Neural cell (in vitro differentiated cells): Measurements from ENCODE around the gene SLC16A8.

Source experiments
- EZH2 ChIP-seq: fragments of 200-600, 300-800 bp; shearing (Covaris generic), sonication (generic); IDR thresholded peaks from 2 replicates; pipeline ENCODE4 v1.6.1; 2014; ENCODE audit warnings: antibody characterized with exemption, low read length, borderline replicate concordance, mild to moderate bottlenecking; ENCODE audit not compliant: insufficient read depth, poor library complexity, severe bottlenecking
- MXI1 ChIP-seq: fragments of 450-650 bp; conservative IDR thresholded peaks from 2 replicates; pipeline ENCODE4 v1.6.1; 2014; ENCODE audit warnings: antibody characterized with exemption, mild to moderate bottlenecking; ENCODE audit not compliant: poor library complexity, severe bottlenecking
- POLR2AphosphoS5 ChIP-seq: IDR thresholded peaks from 2 replicates; pipeline ENCODE4 v1.6.1; 2012
- RAD21 ChIP-seq: fragments of 450-650 bp; conservative IDR thresholded peaks from 2 replicates; pipeline ENCODE4 v1.6.1; 2014; ENCODE audit warnings: antibody characterized with exemption, mild to moderate bottlenecking, moderate library complexity
- TAF1 ChIP-seq: IDR thresholded peaks from 2 replicates; pipeline ENCODE4 v1.6.1; 2012; ENCODE audit warnings: low read depth
- TF ChIP-seq, protein P1 (sequence below): fragments of 450-650 bp; IDR thresholded peaks from 2 replicates; pipeline ENCODE4 v1.5.1; 2014; ENCODE audit warnings: antibody characterized with exemption, mild to moderate bottlenecking, moderate library complexity; ENCODE audit not compliant: poor library complexity, severe bottlenecking
- TF ChIP-seq, protein P2 (sequence below): IDR thresholded peaks from 2 replicates; pipeline ENCODE4 v1.6.1; 2012; ENCODE audit warnings: borderline replicate concordance

DNA sequence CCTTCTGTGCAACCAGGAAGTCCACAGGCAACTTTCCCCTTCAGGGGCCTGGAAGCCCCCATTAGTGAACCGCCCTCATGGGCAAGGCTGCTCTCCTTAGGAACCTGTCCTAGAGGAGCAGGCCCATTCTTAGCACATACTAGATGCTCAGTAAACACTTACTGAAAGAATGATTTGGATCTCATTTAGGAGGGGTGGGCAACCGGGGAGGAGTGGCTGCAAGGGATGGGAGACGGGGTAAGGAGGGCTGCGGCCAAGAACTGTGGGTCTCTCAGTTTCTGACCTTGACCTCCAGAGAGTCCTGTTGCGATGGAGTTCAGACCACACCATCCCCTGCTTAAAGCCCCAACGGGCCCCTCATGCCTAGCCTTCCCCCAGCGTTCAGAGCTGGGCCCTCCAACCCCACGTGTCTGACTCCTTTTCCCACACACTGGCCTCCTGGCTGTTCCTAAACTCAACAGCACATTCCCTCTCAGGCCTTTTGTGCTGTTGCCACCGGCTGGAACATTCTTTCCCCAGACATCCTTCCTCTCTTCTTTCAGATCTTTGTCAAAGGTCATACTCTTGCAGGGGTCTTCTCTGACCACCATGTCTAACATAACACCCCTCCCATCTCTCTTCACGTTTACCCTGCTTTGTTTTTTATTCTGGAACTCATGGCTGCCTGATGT is 47.5 kb downstream of the SLC16A8 start:
- TF ChIP-seq POLR2AphosphoS5 (no peak), TAF1 (no peak), MXI1 (no peak), EZH2 (no peak), RAD21 (no peak)
- TF ChIP-seq, protein P1, sequence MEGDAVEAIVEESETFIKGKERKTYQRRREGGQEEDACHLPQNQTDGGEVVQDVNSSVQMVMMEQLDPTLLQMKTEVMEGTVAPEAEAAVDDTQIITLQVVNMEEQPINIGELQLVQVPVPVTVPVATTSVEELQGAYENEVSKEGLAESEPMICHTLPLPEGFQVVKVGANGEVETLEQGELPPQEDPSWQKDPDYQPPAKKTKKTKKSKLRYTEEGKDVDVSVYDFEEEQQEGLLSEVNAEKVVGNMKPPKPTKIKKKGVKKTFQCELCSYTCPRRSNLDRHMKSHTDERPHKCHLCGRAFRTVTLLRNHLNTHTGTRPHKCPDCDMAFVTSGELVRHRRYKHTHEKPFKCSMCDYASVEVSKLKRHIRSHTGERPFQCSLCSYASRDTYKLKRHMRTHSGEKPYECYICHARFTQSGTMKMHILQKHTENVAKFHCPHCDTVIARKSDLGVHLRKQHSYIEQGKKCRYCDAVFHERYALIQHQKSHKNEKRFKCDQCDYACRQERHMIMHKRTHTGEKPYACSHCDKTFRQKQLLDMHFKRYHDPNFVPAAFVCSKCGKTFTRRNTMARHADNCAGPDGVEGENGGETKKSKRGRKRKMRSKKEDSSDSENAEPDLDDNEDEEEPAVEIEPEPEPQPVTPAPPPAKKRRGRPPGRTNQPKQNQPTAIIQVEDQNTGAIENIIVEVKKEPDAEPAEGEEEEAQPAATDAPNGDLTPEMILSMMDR: no peak
- TF ChIP-seq, protein P2, sequence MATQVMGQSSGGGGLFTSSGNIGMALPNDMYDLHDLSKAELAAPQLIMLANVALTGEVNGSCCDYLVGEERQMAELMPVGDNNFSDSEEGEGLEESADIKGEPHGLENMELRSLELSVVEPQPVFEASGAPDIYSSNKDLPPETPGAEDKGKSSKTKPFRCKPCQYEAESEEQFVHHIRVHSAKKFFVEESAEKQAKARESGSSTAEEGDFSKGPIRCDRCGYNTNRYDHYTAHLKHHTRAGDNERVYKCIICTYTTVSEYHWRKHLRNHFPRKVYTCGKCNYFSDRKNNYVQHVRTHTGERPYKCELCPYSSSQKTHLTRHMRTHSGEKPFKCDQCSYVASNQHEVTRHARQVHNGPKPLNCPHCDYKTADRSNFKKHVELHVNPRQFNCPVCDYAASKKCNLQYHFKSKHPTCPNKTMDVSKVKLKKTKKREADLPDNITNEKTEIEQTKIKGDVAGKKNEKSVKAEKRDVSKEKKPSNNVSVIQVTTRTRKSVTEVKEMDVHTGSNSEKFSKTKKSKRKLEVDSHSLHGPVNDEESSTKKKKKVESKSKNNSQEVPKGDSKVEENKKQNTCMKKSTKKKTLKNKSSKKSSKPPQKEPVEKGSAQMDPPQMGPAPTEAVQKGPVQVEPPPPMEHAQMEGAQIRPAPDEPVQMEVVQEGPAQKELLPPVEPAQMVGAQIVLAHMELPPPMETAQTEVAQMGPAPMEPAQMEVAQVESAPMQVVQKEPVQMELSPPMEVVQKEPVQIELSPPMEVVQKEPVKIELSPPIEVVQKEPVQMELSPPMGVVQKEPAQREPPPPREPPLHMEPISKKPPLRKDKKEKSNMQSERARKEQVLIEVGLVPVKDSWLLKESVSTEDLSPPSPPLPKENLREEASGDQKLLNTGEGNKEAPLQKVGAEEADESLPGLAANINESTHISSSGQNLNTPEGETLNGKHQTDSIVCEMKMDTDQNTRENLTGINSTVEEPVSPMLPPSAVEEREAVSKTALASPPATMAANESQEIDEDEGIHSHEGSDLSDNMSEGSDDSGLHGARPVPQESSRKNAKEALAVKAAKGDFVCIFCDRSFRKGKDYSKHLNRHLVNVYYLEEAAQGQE: no peak
